Smooth muscle cell (in vitro differentiated cells): ENCODE measurements around the gene RFK. TPM values are rescaled to one million over a fixed set of nuclear protein-coding genes. Genes with fewer than 3 reads are reported as not detected.
"Not testable (repeated sequence)": the region's sequence is repeated elsewhere in the genome, so short reads cannot be mapped to it uniquely, and the experiment has no call there.

Source experiments
- DNase-seq: peaks from one replicate; lab custom pipeline; 2025; ENCODE audit not compliant: unreplicated experiment; lab: John Stamatoyannopoulos, UW
- H2AFZ ChIP-seq: fragments of 200-600 bp; sonication (generic); 2 replicates; pipeline ENCODE4 v1.6.0; 2016; ENCODE audit warnings: antibody characterized with exemption, low read depth, mild to moderate bottlenecking
- H3F3A ChIP-seq: fragments of 200-600 bp; sonication (generic); 2 replicates; pipeline ENCODE4 v1.6.0; 2017; ENCODE audit warnings: antibody characterized with exemption, low read depth
- H3K27ac ChIP-seq: fragments of 200-600 bp; sonication (generic); 2 replicates; pipeline ENCODE4 v1.5.1; 2016; ENCODE audit warnings: low read depth, mild to moderate bottlenecking
- H3K27me3 ChIP-seq: fragments of 200-600 bp; sonication (generic); 2 replicates; pipeline ENCODE4 v1.6.1; 2016; ENCODE audit warnings: low read depth, mild to moderate bottlenecking
- H3K36me3 ChIP-seq: fragments of 200-600 bp; sonication (generic); 2 replicates; pipeline ENCODE4 v1.5.1; 2016; ENCODE audit warnings: low read depth
- H3K4me1 ChIP-seq: fragments of 200-600 bp; sonication (generic); 2 replicates; pipeline ENCODE4 v1.5.1; 2016; ENCODE audit warnings: low read depth
- H3K4me2 ChIP-seq: fragments of 200-600 bp; sonication (generic); 2 replicates; pipeline ENCODE4 v1.6.0; 2016; ENCODE audit warnings: mild to moderate bottlenecking
- H3K4me3 ChIP-seq: fragments of 200-600 bp; sonication (generic); 2 replicates; pipeline ENCODE4 v1.5.1; 2016; ENCODE audit warnings: mild to moderate bottlenecking
- H3K79me2 ChIP-seq: fragments of 200-600 bp; sonication (generic); 2 replicates; pipeline ENCODE4 v1.6.0; 2016; ENCODE audit warnings: low read depth, mild to moderate bottlenecking
- H3K9ac ChIP-seq: fragments of 200-600 bp; sonication (generic); 2 replicates; pipeline ENCODE4 v1.6.0; 2016; ENCODE audit warnings: low read depth
- H3K9me3 ChIP-seq: fragments of 200-600 bp; sonication (generic); replicated peaks from 2 replicates; pipeline ENCODE4 v1.5.1; 2016; ENCODE audit warnings: low read depth
- H4K20me1 ChIP-seq: fragments of 200-600 bp; sonication (generic); 2 replicates; pipeline ENCODE4 v1.6.0; 2016; ENCODE audit warnings: low read depth
- WGBS: methylation state at CpG from one replicate; pipeline ENCODE4 v1.1.7; 2016; ENCODE audit warnings: low lambda C conversion rate; 5-methylcytosine and 5-hydroxymethylcytosine counted together
- polyA plus RNA-seq: library from polyadenylated mRNA; unstranded; fragments of >200 nt; fragmentation: Nextera tagmentation; extraction: Ambion mirVana; gene quantifications from 2 replicates; pipeline ENCODE4 v1.2.1, GENCODE V29; 2016
- total RNA-seq: library from RNA; depleted of rRNA; stranded (reverse); fragments of >200 nt; gene quantifications from 2 replicates; pipeline ENCODE4 v1.2.3, GENCODE V29; 2014
- TF ChIP-seq, protein P1 (sequence below): fragments of 200-600 bp; sonication (generic); IDR thresholded peaks from 2 replicates; pipeline ENCODE4 v1.5.1; 2017; ENCODE audit warnings: borderline replicate concordance, mild to moderate bottlenecking, antibody characterized with exemption; ENCODE audit not compliant: insufficient read depth, poor library complexity, severe bottlenecking

Gene RFK
- total and polyA plus RNA-seq, 2 experiments from 2014 or later: 14.2 to 25.2 TPM

DNA sequence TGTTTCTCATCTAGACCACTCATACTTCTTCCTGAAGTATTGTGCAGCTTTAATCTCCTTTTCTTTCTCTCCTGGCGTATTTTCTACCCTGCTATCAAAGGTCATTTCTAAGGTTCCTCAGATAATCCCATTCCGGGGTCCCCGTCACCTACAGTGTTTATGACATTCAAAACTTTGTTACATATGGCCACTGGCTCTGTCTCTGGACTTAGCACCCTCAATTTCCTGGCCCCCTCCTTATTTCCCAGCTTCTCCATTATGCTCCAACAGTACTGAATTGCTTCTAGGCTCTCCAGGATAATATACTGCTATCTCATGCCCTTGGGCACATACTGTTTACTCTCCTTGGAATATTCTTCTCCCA is 31.2 kb downstream of the RFK start:
- Histone ChIP-seq H3K4me3 (no peak overlapping the region), H3K36me3 (no peaks in the 10 kb centered on the region), H3K4me1 (peaks cover 2% of the 10 kb centered on the region), H4K20me1 (no peaks in the 10 kb centered on the region), H3K27me3 (no peaks in the 10 kb centered on the region), H2AFZ (no peak overlapping the region), H3K27ac (no peak overlapping the region), H3K79me2 (no peaks in the 10 kb centered on the region), H3K4me2 (no peak overlapping the region), H3K9ac (no peak overlapping the region), H3F3A (no peaks in the 10 kb centered on the region), H3K9me3 (no peaks in the 10 kb centered on the region)
- no peak for DNase-seq
- 93% methylated on average over 3 of the region's 3 CpGs for WGBS
- TF ChIP-seq, protein P1, sequence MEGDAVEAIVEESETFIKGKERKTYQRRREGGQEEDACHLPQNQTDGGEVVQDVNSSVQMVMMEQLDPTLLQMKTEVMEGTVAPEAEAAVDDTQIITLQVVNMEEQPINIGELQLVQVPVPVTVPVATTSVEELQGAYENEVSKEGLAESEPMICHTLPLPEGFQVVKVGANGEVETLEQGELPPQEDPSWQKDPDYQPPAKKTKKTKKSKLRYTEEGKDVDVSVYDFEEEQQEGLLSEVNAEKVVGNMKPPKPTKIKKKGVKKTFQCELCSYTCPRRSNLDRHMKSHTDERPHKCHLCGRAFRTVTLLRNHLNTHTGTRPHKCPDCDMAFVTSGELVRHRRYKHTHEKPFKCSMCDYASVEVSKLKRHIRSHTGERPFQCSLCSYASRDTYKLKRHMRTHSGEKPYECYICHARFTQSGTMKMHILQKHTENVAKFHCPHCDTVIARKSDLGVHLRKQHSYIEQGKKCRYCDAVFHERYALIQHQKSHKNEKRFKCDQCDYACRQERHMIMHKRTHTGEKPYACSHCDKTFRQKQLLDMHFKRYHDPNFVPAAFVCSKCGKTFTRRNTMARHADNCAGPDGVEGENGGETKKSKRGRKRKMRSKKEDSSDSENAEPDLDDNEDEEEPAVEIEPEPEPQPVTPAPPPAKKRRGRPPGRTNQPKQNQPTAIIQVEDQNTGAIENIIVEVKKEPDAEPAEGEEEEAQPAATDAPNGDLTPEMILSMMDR: no peak

DNA sequence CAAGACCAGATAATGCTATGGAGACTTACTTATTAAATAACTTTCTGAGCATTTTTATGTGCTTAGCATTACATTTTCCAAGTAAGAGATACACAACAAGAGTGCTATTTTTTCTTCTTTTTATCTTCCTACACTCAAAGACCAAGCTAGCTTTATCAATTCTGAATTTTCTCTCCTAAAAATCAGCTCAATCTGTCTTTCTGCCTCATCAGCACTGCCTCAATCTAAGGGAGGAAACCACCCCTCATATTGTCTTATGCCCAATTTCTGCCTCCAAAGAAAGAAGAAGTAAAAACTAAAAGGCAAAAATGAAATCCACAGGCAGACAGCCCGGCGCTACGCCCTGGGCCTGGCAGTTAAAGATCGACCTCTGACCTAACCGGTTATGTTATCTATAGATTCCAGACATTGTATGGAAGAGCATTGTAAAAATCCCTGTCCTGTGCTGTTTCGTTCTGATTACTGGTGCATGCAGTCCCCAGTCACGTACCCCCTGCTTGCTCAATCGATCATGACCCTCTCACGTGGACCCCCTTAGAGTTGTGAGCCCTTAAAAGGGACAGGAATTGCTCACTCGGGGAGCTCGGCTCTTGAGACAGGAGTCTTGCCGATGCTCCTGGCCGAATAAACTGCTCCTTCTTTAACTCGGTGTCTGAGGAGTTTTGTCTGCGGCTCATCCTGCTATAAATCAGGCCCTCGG is 31.7 kb downstream of the RFK start:
- H3K9ac ChIP-seq, H3K9me3 ChIP-seq, H3K4me3 ChIP-seq, H4K20me1 ChIP-seq, H3F3A ChIP-seq, H3K36me3 ChIP-seq, H3K27me3 ChIP-seq, H2AFZ ChIP-seq, H3K79me2 ChIP-seq, H3K27ac ChIP-seq, DNase-seq, H3K4me1 ChIP-seq, H3K4me2 ChIP-seq: not testable (repeated sequence)
- 66% methylated on average over 16 of the region's 16 CpGs for WGBS

DNA sequence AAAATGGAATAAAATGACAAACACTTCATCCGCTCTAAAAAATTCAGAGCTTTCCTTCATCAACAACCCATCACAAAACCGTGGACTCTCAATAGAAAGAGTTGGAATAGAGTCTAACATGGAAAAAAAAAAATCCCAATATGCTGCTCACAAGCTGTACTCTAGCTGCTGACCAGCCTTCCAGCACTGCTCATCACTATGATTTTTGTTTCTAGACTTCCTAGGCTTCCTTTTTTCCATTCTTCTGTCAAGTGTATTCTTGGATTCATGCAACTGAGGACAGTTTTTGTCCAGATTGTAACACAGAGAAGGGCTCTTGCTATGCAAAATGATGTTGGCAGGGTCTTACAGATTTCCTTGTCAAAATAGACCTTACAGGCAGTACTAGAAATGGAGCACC is 34.5 kb downstream of the RFK start:
- Histone ChIP-seq H3K9me3 (no peaks in the 10 kb centered on the region), H3K4me2 (no peak overlapping the region), H3K27me3 (peaks cover 8% of the 10 kb centered on the region), H2AFZ (no peak overlapping the region), H3K27ac (no peak overlapping the region), H3K9ac (no peak overlapping the region), H3K4me1 (peaks cover 2% of the 10 kb centered on the region), H4K20me1 (no peaks in the 10 kb centered on the region), H3K4me3 (no peak overlapping the region), H3K36me3 (no peaks in the 10 kb centered on the region), H3K79me2 (no peaks in the 10 kb centered on the region), H3F3A (no peaks in the 10 kb centered on the region)
- no peak for DNase-seq
- TF ChIP-seq, protein P1: no peak
- 93% methylated on average over 2 of the region's 2 CpGs for WGBS

DNA sequence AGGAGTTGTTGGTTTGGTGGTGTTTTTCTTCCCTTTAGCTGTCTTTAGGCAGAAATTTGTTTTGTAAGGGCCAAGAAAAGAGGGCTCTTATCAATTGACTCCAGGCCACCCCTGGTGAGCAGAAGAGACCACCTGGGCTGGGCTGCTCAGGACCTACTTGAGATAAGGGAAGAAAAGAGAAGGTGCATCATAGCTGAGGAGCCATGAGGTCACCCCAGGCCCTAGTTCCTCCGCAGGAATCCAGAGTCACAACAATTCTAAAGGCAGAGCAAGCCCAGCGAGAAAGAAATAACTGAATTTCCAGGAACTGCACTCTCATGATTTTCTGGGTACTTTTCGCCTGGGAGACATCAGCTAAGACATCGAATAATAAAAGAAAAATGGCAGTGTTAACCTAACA is 34.9 kb downstream of the RFK start:
- Histone ChIP-seq H3K9me3 (no peaks in the 10 kb centered on the region), H3K9ac (no peak overlapping the region), H3K79me2 (no peaks in the 10 kb centered on the region), H3K27ac (no peak overlapping the region), H3K4me1 (peaks cover under 1% of the 10 kb centered on the region), H4K20me1 (no peaks in the 10 kb centered on the region), H3F3A (no peaks in the 10 kb centered on the region), H3K4me3 (no peak overlapping the region), H3K27me3 (peaks cover 8% of the 10 kb centered on the region), H2AFZ (no peak overlapping the region), H3K36me3 (no peaks in the 10 kb centered on the region), H3K4me2 (no peak overlapping the region)
- TF ChIP-seq, protein P1: no peak
- 94% methylated on average over 4 of the region's 4 CpGs for WGBS
- DNase-seq: no peak
